CD4-positive, CD25-positive, alpha-beta regulatory T cell (primary cell): ENCODE measurements around the gene URB1. TPM values are rescaled to one million over a fixed set of nuclear protein-coding genes. Genes with fewer than 3 reads are reported as not detected.
A peak's percentile ranks its signal among the peaks of the same experiment; 100 is the strongest.

Source experiments
- ATAC-seq, 2 donors: fragments of 150-1000 bp; cut with Tn5 transposase; one replicate each; pipeline ENCODE4 v1.10.0; 2021; ENCODE audit warnings: low read depth in 2 of 2, moderate number of reproducible peaks in 2 of 2, moderate library complexity in 1 of 2
- DNase-seq, 3 donors: peaks; one replicate each; pipeline versions ENCODE4 v3.0.0 to v3.0.0-alpha.2; 2012 to 2022; ENCODE audit warnings: mixed read lengths in 1 of 3
- H3K27ac ChIP-seq: one replicate; pipeline ENCODE4 v1.7.0; 2013; ENCODE audit warnings: mild to moderate bottlenecking, low read length; ENCODE audit not compliant: insufficient read depth, poor library complexity, severe bottlenecking
- H3K27me3 ChIP-seq: one replicate; pipeline ENCODE4 v1.7.0; 2013; ENCODE audit warnings: low read length; ENCODE audit not compliant: control insufficient read depth, insufficient read depth
- H3K36me3 ChIP-seq: one replicate; pipeline ENCODE4 v1.7.0; 2013; ENCODE audit warnings: mild to moderate bottlenecking, low read length, moderate library complexity; ENCODE audit not compliant: control insufficient read depth, insufficient read depth
- H3K4me1 ChIP-seq: 2 replicates; pipeline ENCODE4 v1.7.0; 2013; ENCODE audit warnings: mild to moderate bottlenecking, low read length; ENCODE audit not compliant: insufficient read depth, control insufficient read depth, poor library complexity, severe bottlenecking
- H3K4me3 ChIP-seq: one replicate; pipeline ENCODE4 v1.7.0; 2013; ENCODE audit warnings: low read depth, mild to moderate bottlenecking, low read length, moderate library complexity
- H3K9me3 ChIP-seq, 2 experiments: 1 replicate in 1 of 2; 2 replicates in 1 of 2; pipeline ENCODE4 v1.7.0; 2013; ENCODE audit warnings: low read length in 2 of 2, mild to moderate bottlenecking in 1 of 2, moderate library complexity in 1 of 2; ENCODE audit not compliant: control insufficient read depth in 2 of 2
- H3K27ac Mint-ChIP-seq, 3 donors: one replicate each; pipeline ENCODE4 v1.8.0; 2020 to 2022; ENCODE audit warnings: mild to moderate bottlenecking in 3 of 3, mixed read lengths in 3 of 3, moderate library complexity in 2 of 3
- H3K27me3 Mint-ChIP-seq: one replicate; pipeline ENCODE4 v1.8.0; 2022; ENCODE audit warnings: mild to moderate bottlenecking, mixed read lengths
- H3K36me3 Mint-ChIP-seq: one replicate; pipeline ENCODE4 v1.8.0; 2020; ENCODE audit warnings: mixed read lengths
- H3K4me1 Mint-ChIP-seq, 4 donors: one replicate each; pipeline ENCODE4 v1.8.0; 2020 to 2022; ENCODE audit warnings: mixed read lengths in 4 of 4, mild to moderate bottlenecking in 1 of 4
- H3K4me3 Mint-ChIP-seq, 4 donors: one replicate each; pipeline ENCODE4 v1.8.0; 2020 to 2022; ENCODE audit warnings: mild to moderate bottlenecking in 4 of 4, mixed read lengths in 4 of 4, moderate library complexity in 3 of 4
- H3K9me3 Mint-ChIP-seq, 7 donors: one replicate each; pipeline ENCODE4 v1.8.0; 2020 to 2022; ENCODE audit warnings: mixed read lengths in 7 of 7, mild to moderate bottlenecking in 3 of 7, moderate library complexity in 2 of 7
- polyA plus RNA-seq, 4 donors: library from polyadenylated mRNA; unstranded; fragments of 300-500 nt; fragmentation: Illumina TruSeq; gene quantifications; one replicate each; pipeline ENCODE4 v1.2.3, GENCODE V29; 2021
- total RNA-seq: library from RNA; stranded (reverse); gene quantifications from one replicate; pipeline ENCODE4 v1.2.3, GENCODE V29; 2022

URB1 gene
- total and polyA plus RNA-seq, 5 donors from 2014 or later: 1.5 to 9.4 (median 2.8) TPM

DNA sequence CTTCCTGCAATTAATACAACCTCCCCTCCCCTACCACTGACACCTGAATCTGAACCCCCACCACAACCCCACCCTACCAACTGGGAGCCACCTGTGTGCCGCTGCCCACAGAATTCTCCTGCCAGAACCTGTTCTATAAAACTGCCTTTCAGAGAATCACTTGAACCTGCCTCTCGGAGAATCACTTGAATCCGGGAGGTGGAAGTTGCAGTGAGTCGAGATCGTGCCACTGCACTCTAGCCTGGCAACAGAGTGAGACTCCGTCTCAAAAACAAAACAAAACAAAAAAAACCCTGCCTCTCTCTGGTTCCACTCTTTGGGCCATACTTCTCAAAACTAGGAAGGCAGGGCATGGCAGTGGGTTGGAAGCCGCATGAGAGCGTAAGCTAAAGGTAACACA lies 5.7 kb downstream of the URB1 start:
- Mint-ChIP-seq H3K4me3 (no peak overlapping the region), H3K36me3 (peaks cover 39% of the 10 kb centered on the region), H3K27me3 (no peaks in the 10 kb centered on the region)

GRCh38 chr21:32386195-32386870 lies 6.5 kb downstream of the URB1 start:
- ATAC-seq (no peak), DNase-seq (no peak)
- no peaks in the 10 kb centered on the region for H3K4me1 ChIP-seq
- Mint-ChIP-seq H3K9me3 (no peaks in the 10 kb centered on the region), H3K36me3 (peaks cover 37% of the 10 kb centered on the region), H3K27me3 (no peaks in the 10 kb centered on the region), H3K4me1 (peaks cover 7 to 44% (median 27%) of the 10 kb centered on the region in 4 donors), H3K4me3 (no peak overlapping the region), H3K27ac (no peak overlapping the region)
- no peak overlapping the region for H3K27ac ChIP-seq
- H3K9me3 ChIP-seq: no peaks in the 10 kb centered on the region
- H3K27me3 ChIP-seq: no peaks in the 10 kb centered on the region
- no peak overlapping the region for H3K4me3 ChIP-seq
- H3K36me3 ChIP-seq: peaks cover 35% of the 10 kb centered on the region

More for the DNA sequence above, 5.7 kb downstream of the URB1 start:
- Histone ChIP-seq H3K27ac (no peak overlapping the region), H3K4me3 (no peak overlapping the region), H3K4me1 (peaks cover 7% of the 10 kb centered on the region), H3K9me3 (no peaks in the 10 kb centered on the region), H3K36me3 (peaks cover 31% of the 10 kb centered on the region), H3K27me3 (no peaks in the 10 kb centered on the region)
- no peak for DNase-seq
- H3K4me1 Mint-ChIP-seq: peaks cover 12 to 53% (median 34%) of the 10 kb centered on the region in 4 donors
- no peaks in the 10 kb centered on the region for H3K9me3 Mint-ChIP-seq
- no peak overlapping the region for H3K27ac Mint-ChIP-seq
- no peak for ATAC-seq

DNA sequence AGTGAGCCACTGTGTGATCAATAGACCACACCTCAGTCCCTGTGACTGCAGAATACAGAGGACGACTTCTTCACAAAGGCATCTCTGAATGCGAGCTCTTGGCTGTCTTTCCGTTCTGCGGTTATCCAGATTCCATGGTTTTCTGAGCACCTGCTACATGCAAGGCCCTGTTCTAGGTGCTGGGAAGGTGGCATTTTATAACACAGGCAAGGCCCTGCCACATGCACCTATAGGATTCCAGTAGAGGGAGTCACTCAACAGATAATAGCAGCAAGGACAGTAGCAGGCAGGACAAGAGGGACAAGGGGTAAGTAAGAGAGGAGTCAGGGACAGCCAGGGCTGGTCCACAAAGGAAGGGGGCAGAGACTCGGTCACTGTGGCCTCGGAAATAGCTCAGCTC lies 9.0 kb downstream of the URB1 start:
- no peaks in the 10 kb centered on the region for H3K27me3 Mint-ChIP-seq
- H3K4me3 ChIP-seq: no peak overlapping the region
- H3K9me3 Mint-ChIP-seq: no peaks in the 10 kb centered on the region
- ATAC-seq (no peak), DNase-seq (no peak)
- no peaks in the 10 kb centered on the region for H3K27me3 ChIP-seq
- H3K36me3 Mint-ChIP-seq: peaks cover 36% of the 10 kb centered on the region
- no peaks in the 10 kb centered on the region for H3K9me3 ChIP-seq
- H3K4me1 ChIP-seq: no peaks in the 10 kb centered on the region
- peaks cover 6 to 20% (median 14%) of the 10 kb centered on the region in 4 donors for H3K4me1 Mint-ChIP-seq
- no peak overlapping the region for H3K27ac Mint-ChIP-seq
- no peak overlapping the region for H3K4me3 Mint-ChIP-seq
- peaks cover 58% of the 10 kb centered on the region for H3K36me3 ChIP-seq
- H3K27ac ChIP-seq: no peak overlapping the region

DNA sequence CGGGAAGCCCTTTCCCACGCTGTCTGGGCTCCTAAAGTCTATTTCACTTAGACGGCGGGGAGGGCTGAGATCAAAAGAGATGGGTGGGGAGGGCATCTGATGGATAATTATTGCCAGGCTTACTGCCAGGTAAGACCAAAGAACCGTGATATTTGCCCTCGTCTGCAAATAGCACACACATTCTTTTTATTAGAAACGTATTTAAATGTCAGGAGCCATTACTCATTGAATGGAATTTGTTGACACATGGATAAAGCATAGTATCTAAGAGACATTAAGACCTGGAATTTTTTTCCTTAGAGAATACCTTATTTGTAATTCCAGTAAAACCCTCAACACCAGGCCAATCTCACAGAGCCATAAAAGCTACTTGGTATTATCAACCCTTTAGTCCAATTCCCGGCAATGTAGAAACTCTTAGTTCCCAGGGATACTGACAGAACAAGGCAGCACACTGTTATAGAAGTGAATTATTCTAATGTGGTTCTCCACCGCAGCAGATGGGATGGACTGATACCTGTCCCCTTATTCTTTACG lies 10.6 kb downstream of the URB1 start:
- no peaks in the 10 kb centered on the region for H3K9me3 Mint-ChIP-seq
- peaks cover 42% of the 10 kb centered on the region for H3K36me3 Mint-ChIP-seq

GRCh38 chr21:32381571-32381970 lies 11.2 kb downstream of the URB1 start:
- H3K4me1 ChIP-seq: no peaks in the 10 kb centered on the region
- peaks cover 48% of the 10 kb centered on the region for H3K36me3 Mint-ChIP-seq

More for the DNA sequence above, 10.6 kb downstream of the URB1 start:
- H3K27ac ChIP-seq: no peak overlapping the region
- H3K27me3 Mint-ChIP-seq: no peaks in the 10 kb centered on the region
- peaks cover 65% of the 10 kb centered on the region for H3K36me3 ChIP-seq
- no peaks in the 10 kb centered on the region for H3K9me3 ChIP-seq
- no peaks in the 10 kb centered on the region for H3K4me1 ChIP-seq
- no peak overlapping the region for H3K4me3 Mint-ChIP-seq
- no peak for DNase-seq
- H3K4me3 ChIP-seq: no peak overlapping the region
- no peaks in the 10 kb centered on the region for H3K27me3 ChIP-seq
- peaks cover 0 to 10% (median 7%) of the 10 kb centered on the region in 4 donors for H3K4me1 Mint-ChIP-seq
- H3K27ac Mint-ChIP-seq: no peak overlapping the region
- no peak for ATAC-seq

GRCh38 chr21:32380940-32381339 lies 11.9 kb downstream of the URB1 start:
- Histone ChIP-seq H3K9me3 (no peaks in the 10 kb centered on the region), H3K4me3 (no peak overlapping the region), H3K4me1 (no peaks in the 10 kb centered on the region), H3K27ac (no peak overlapping the region), H3K36me3 (peaks cover 73% of the 10 kb centered on the region), H3K27me3 (no peaks in the 10 kb centered on the region)
- H3K36me3 Mint-ChIP-seq: peaks cover 49% of the 10 kb centered on the region
- ATAC-seq: no peak
- peaks cover 0 to 13% (median 3%) of the 10 kb centered on the region in 4 donors for H3K4me1 Mint-ChIP-seq
- H3K27me3 Mint-ChIP-seq: no peaks in the 10 kb centered on the region
- no peak overlapping the region for H3K27ac Mint-ChIP-seq
- H3K4me3 Mint-ChIP-seq: no peak overlapping the region
- DNase-seq: no peak
- H3K9me3 Mint-ChIP-seq: no peaks in the 10 kb centered on the region

More at GRCh38 chr21:32381571-32381970, 11.2 kb downstream of the URB1 start:
- H3K27me3 Mint-ChIP-seq: no peaks in the 10 kb centered on the region
- H3K4me1 Mint-ChIP-seq: peaks cover 0 to 10% (median 4%) of the 10 kb centered on the region in 4 donors
- ATAC-seq (no peak), DNase-seq (no peak)
- Histone ChIP-seq H3K27ac (no peak overlapping the region), H3K27me3 (no peaks in the 10 kb centered on the region), H3K9me3 (no peaks in the 10 kb centered on the region), H3K36me3 (peaks cover 69% of the 10 kb centered on the region), H3K4me3 (no peak overlapping the region)
- H3K9me3 Mint-ChIP-seq: no peaks in the 10 kb centered on the region
- H3K27ac Mint-ChIP-seq: no peak overlapping the region
- no peak overlapping the region for H3K4me3 Mint-ChIP-seq

GRCh38 chr21:32378956-32379355 lies 13.9 kb downstream of the URB1 start:
- ATAC-seq (no peak), DNase-seq (no peak)
- Histone ChIP-seq H3K27ac (no peak overlapping the region), H3K27me3 (no peaks in the 10 kb centered on the region), H3K36me3 (peaks cover 75% of the 10 kb centered on the region), H3K4me3 (no peak overlapping the region), H3K4me1 (no peaks in the 10 kb centered on the region), H3K9me3 (no peaks in the 10 kb centered on the region)
- Mint-ChIP-seq H3K27ac (peak overlapping the region in 1 of 3 donors; percentile 36), H3K27me3 (no peaks in the 10 kb centered on the region), H3K4me1 (peaks cover 0 to 9% (median 0%) of the 10 kb centered on the region in 4 donors), H3K9me3 (no peaks in the 10 kb centered on the region), H3K4me3 (no peak overlapping the region), H3K36me3 (peaks cover 48% of the 10 kb centered on the region)

DNA sequence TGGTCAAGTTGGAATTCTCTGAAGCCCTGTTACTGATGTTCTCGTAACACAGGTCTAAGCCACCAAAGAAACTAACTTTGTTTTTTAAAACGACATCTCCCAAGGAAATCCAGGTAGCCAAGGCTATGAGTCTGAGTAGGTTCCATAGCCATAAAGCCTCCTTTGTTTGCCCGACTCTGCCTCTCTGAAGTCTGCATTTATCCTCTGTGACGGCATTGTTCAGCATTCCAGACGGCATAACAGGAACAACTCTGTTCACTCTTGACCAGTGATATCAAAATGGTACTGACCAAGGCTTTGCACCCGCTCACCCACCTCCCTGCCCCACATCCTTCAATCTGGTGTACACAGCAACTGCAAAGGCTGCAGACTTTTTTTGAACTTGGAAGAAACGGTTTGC lies 14.8 kb downstream of the URB1 start:
- H3K4me1 Mint-ChIP-seq: peaks cover 0 to 9% (median 0%) of the 10 kb centered on the region in 4 donors
- peaks cover 42% of the 10 kb centered on the region for H3K36me3 Mint-ChIP-seq
- H3K4me1 ChIP-seq: no peaks in the 10 kb centered on the region
- peaks cover 74% of the 10 kb centered on the region for H3K36me3 ChIP-seq
- DNase-seq (no peak), ATAC-seq (no peak)
- no peak overlapping the region for H3K27ac Mint-ChIP-seq
- H3K9me3 Mint-ChIP-seq: no peaks in the 10 kb centered on the region
- H3K9me3 ChIP-seq: no peaks in the 10 kb centered on the region
- no peak overlapping the region for H3K27ac ChIP-seq
- no peaks in the 10 kb centered on the region for H3K27me3 ChIP-seq
- H3K27me3 Mint-ChIP-seq: no peaks in the 10 kb centered on the region
- H3K4me3 Mint-ChIP-seq: no peak overlapping the region
- no peak overlapping the region for H3K4me3 ChIP-seq
